AG09319 (cell line): ENCODE results near the gene ZSCAN21.
A peak's percentile ranks its signal among the peaks of the same experiment; 100 is the strongest.
"Not testable (repeated sequence)": the region's sequence is repeated elsewhere in the genome, so short reads cannot be mapped to it uniquely, and the experiment has no call there.

ENCODE experiments used
- DNase-seq: peaks from one replicate; pipeline ENCODE4 v3.0.0-alpha.2; 2010; ENCODE audit warnings: low read depth; ENCODE audit errors: extremely low read depth
- TF ChIP-seq, protein P1 (sequence below): IDR thresholded peaks from 2 replicates; pipeline ENCODE4 v1.5.1; 2011; ENCODE audit warnings: low read depth, mild to moderate bottlenecking, inconsistent platforms, low read length, moderate library complexity

The ZSCAN21 gene

DNA sequence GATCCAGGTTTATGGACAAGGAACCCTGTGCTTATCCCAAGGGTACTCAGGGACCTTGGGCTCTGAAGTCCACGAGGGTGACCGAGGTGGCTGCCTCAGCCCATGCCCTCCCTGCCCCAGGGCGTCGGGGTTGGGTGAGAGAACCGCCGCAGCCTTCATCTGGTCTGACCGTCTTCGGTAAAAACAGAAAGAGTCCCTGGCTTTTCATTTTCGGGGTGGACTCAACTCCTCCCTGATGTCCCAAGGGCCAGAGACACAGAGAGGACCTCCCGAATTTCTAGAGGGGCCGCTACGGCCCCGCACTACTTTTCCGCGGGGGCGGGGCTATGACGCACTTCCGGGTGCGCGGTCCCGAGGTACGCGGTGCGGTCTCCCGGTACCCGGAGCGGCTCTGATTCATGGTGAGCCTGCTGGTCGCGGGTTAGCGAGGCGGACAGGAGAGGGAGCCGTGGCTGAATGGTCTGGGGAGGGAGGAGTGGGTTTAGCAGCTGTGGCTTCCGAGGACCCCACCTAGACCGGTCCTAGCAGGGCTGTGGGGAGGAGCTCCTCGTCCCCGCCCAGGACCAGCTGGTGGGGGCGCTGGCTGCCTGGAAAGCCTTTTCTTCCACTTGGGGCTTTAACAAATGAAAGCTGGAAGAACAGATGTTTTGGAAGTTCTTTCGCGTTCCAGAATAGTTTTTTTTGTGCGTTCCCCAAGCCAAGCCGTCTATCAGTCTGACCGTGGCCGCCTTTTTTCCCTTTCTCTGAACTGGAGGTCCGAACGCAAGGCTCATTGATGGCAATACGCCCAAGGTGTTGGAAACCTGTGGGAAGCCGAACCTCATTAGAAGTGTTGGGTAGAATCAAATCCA lies at the start of gene ZSCAN21:
ZSCAN21 (plus strand) TSS at position 334 of the 851 bp plus-strand sequence. CDS start 7,233 bp downstream, outside the sequence.
- DNase-seq: peak; percentile 34
- TF ChIP-seq, protein P1, sequence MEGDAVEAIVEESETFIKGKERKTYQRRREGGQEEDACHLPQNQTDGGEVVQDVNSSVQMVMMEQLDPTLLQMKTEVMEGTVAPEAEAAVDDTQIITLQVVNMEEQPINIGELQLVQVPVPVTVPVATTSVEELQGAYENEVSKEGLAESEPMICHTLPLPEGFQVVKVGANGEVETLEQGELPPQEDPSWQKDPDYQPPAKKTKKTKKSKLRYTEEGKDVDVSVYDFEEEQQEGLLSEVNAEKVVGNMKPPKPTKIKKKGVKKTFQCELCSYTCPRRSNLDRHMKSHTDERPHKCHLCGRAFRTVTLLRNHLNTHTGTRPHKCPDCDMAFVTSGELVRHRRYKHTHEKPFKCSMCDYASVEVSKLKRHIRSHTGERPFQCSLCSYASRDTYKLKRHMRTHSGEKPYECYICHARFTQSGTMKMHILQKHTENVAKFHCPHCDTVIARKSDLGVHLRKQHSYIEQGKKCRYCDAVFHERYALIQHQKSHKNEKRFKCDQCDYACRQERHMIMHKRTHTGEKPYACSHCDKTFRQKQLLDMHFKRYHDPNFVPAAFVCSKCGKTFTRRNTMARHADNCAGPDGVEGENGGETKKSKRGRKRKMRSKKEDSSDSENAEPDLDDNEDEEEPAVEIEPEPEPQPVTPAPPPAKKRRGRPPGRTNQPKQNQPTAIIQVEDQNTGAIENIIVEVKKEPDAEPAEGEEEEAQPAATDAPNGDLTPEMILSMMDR: no peak; the same call in none of the 2 replicates

DNA sequence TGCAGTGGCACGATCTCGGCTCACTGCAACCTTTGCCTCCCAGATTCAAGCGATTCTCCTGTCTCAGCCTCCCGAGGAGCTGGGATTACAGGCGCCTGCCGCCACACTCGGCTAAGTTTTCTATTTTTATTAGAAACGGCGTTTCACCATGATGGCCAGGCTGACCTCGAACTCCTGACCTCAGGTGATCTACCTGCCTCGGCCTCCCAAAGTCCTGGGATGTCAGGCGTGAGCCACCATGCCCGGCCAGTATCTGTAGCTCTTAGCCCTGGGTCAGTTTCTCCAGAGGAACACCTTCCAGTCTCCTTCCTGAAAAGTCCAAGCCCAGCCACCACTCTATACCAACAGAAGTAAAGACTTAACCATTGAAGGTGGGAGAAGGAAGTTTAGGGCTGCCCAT lies 49.3 kb upstream of the ZSCAN21 start:
- TF ChIP-seq, protein P1: no peak
- DNase-seq: no peak

DNA sequence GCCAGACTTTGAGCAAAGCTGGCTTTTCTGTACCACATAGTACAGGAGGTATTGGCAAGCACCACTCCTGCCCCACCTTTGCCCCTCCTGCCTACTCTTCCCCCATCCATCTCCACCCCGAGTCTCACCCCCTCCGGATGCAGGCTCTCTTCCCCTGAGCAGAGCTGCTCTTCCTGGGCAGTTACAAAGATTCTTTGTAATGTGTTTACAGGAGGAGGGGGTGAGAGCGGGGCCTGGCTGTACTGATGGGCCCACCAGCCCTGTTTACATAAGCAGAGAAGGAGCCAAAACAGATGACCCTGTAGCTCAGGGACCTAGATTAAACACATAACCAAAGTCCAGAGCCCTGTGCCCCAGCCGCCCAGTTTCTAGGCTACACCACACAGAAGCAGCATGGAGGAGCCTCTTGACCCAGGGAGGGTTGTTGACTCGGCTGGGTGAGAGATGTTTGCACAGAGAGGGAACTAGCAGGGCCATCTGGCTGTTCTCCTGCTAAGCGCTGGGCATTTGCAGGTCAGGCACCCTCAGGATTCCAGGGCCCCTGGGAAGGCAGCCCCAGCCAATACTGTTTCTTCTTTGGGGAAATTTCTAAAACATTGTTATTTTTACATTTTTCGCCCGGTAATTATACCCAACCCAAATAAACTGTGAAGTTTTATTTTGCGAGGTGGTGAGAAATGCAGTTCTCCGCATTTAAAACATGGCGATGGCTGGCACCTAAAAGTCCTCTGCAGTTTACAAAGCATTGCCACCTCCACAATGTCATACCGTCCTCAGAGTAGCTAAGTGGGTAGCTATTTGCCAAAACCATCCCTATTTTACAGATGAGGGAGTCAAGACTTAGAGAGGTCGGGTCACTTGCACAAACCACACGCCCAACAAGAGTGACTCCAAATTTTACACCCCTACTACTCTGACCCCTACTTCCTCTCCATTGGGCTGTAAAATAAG lies 45.6 kb upstream of the ZSCAN21 start:
- no peak for DNase-seq
- TF ChIP-seq, protein P1: no peak

DNA sequence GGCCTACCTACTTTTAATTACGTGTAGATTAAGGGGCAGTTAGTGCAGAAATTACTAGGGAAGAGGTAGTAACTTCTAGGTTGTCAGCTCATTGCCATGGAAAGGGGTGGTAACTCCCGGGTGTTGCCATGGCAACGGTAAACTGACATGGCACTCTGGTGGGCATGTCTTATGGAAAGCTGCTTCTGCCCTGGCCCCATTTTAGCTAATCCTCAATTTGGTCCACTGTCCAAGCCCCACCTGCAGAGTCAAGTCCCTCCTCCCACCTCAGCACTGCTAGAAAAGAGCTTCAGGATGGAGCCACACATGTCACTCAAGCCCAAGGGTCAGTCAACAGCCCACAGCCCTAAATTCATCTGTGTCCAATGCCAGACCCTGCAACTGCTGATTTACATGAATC lies 41.7 kb upstream of the ZSCAN21 start:
- no peak for DNase-seq
- TF ChIP-seq, protein P1: no peak

- TF ChIP-seq, protein P1: no peak
- no peak for DNase-seq
These were observed 41.0 kb upstream of the ZSCAN21 start for GRCh38 chr7:100008525-100008924.

- DNase-seq: not testable (repeated sequence)
These were observed 39.6 kb upstream of the ZSCAN21 start for GRCh38 chr7:100009952-100010351.

DNA sequence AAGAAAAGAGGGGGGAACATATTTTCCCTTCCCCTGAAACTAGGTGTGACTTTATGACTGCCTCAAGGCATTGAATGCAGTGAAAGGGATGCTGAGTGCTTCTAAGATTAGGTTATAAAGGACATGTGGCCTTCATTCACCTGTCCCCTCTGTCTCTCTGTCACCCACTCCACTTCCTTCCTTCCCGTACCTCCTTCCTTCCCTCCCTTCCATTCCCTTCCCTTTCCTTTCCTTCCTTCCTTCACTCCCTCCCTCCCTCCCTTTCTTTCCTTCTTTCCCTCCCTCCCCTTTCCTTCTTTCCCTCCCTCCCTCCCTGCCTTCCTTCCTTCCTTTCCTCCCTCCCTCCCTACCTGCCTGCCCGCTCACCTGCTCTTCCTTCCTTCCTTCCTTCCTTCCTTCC lies 38.7 kb upstream of the ZSCAN21 start:
- DNase-seq: no peak
- TF ChIP-seq, protein P1: no peak
